ENCODE data around the gene RABL6. TPM values are rescaled to one million over a fixed set of nuclear protein-coding genes. Genes with fewer than 3 reads are reported as not detected.

Gene RABL6
- total and polyA plus RNA-seq, 2 of the 4 experiments (the other 2 are of a cell fraction) = 37.1 to 47.5 TPM

GRCh38 chr9:136815422-136815782, 7.7 kb downstream of the RABL6 start:
- Histone ChIP-seq H3K23ac (ENCODE audit: low read depth, low read length) (no peak overlapping the region), H3K9me3 (ENCODE audit: control insufficient read depth, insufficient read depth, low read length) (no peaks in the 10 kb centered on the region), H4K20me1 (ENCODE audit: insufficient read depth, low read length) (peaks cover 24% of the 10 kb centered on the region), H2BK20ac (ENCODE audit: low read depth, low read length) (no peak overlapping the region), H3K9ac (ENCODE audit: low read depth, low read length) (no peak overlapping the region), H3K18ac (ENCODE audit: low read depth, low read length) (no peak overlapping the region), H3K27ac (ENCODE audit: insufficient read depth, low read length) (no peak overlapping the region), H3K14ac (replicated peaks; ENCODE audit: low read depth, low read length) (no peak overlapping the region), H2BK120ac (ENCODE audit: low read depth, low read length) (no peak overlapping the region), H2AK9ac (replicated peaks; ENCODE audit: low read depth, low read length, poor library complexity) (no peak overlapping the region), H3K4me3 (ENCODE audit: insufficient read depth, low read depth, low read length) (no peak overlapping the region), H4K8ac (ENCODE audit: low read depth in 2 of 2, low read length in 2 of 2) (no peak overlapping the region), H2AFZ (replicated peaks; ENCODE audit: low read length, poor library complexity) (no peak overlapping the region), H3K4me2 (ENCODE audit: low read depth, low read length) (no peak overlapping the region), H2BK5ac (ENCODE audit: low read depth, low read length, poor library complexity, severe bottlenecking) (no peak overlapping the region), H3K27me3 (ENCODE audit: control insufficient read depth, insufficient read depth, low read length) (no peaks in the 10 kb centered on the region), H2BK15ac (ENCODE audit: low read depth, low read length) (no peak overlapping the region), H3K36me3 (ENCODE audit: control insufficient read depth, insufficient read depth, low read length) (peaks cover 14% of the 10 kb centered on the region), H3K4me1 (ENCODE audit: control insufficient read depth, insufficient read depth, low read length) (no peaks in the 10 kb centered on the region), H4K5ac (ENCODE audit: low read depth, low read length) (no peak overlapping the region), H3K4ac (ENCODE audit: low read depth, low read length) (no peak overlapping the region), H3K56ac (ENCODE audit: extremely low read depth, insufficient read depth, low read length) (no peak overlapping the region), H4K91ac (ENCODE audit: insufficient read depth, low read depth, low read length) (no peak overlapping the region), H3K9me1 (ENCODE audit: insufficient read depth, low read length) (peaks cover 8% of the 10 kb centered on the region), H3K79me1 (ENCODE audit: low read depth in 1 of 2, low read length in 2 of 2) (peaks cover 30 to 48% of the 10 kb centered on the region in 2 experiments), H2AK5ac (ENCODE audit: low read depth, low read length) (no peak overlapping the region)
- in situ Hi-C loops (cut with MboI; ENCODE audit: low sequenced_read_pairs) = no loop called here
- dilution Hi-C loops (cut with HindIII; ENCODE audit: low sequenced_read_pairs, unreplicated experiment) = no loop called here
- DNase-seq = no peak
- TF ChIP-seq SMC3 (IDR thresholded peaks at IDR 0.05; ENCODE audit: low read depth, low read length) = no peak
- no peak for TF ChIP-seq BHLHE40 (IDR thresholded peaks at IDR 0.05; ENCODE audit: low read depth, low read length)
- TF ChIP-seq RFX5 (IDR thresholded peaks at IDR 0.05; ENCODE audit: low read depth, low read length) = no peak
- no peak for TF ChIP-seq ELK1 (IDR thresholded peaks at IDR 0.05; ENCODE audit: borderline replicate concordance, low read depth, low read length)
- no peak for TF ChIP-seq NFE2L2 (IDR thresholded peaks at IDR 0.05; ENCODE audit: low read depth, low read length)
- no peak for TF ChIP-seq RAD21 (IDR thresholded peaks at IDR 0.05; ENCODE audit: low read length)
- TF ChIP-seq MAZ (IDR thresholded peaks at IDR 0.05; ENCODE audit: borderline replicate concordance, low read depth, low read length) = no peak
- TF ChIP-seq, protein P1, sequence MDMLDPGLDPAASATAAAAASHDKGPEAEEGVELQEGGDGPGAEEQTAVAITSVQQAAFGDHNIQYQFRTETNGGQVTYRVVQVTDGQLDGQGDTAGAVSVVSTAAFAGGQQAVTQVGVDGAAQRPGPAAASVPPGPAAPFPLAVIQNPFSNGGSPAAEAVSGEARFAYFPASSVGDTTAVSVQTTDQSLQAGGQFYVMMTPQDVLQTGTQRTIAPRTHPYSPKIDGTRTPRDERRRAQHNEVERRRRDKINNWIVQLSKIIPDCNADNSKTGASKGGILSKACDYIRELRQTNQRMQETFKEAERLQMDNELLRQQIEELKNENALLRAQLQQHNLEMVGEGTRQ (IDR thresholded peaks at IDR 0.05; ENCODE audit: low read depth, low read length) = no peak
- TF ChIP-seq FOS (IDR thresholded peaks at IDR 0.05; ENCODE audit: low read depth, low read length) = no peak
- TF ChIP-seq CHD1 (IDR thresholded peaks at IDR 0.05; ENCODE audit: low read depth, low read length) = no peak
- no peak for TF ChIP-seq CEBPB (IDR thresholded peaks at IDR 0.05; ENCODE audit: low read depth, low read length)
- no peak for TF ChIP-seq RCOR1 (IDR thresholded peaks at IDR 0.05; ENCODE audit: insufficient replicate concordance, low read length)
- no peak for TF ChIP-seq POLR2A (IDR thresholded peaks at IDR 0.05; ENCODE audit: low read depth, low read length)
- TF ChIP-seq MAFK (IDR thresholded peaks at IDR 0.05; ENCODE audit: low read depth, low read length) = no peak
- no peak for TF ChIP-seq CTCF (conservative IDR thresholded peaks at IDR 0.05; ENCODE audit: low read depth, low read length)
- TF ChIP-seq MXI1 (IDR thresholded peaks at IDR 0.05; ENCODE audit: borderline replicate concordance, low read depth, low read length) = no peak
- no TSS peak for BruUV-seq (replicated peaks)
- no peak for ATAC-seq (ENCODE audit: low read depth)
- intact Hi-C loops (cut with micrococcal nuclease) = no loop called here
- ChIA-PET CTCF (no interaction called here), POLR2A (ENCODE audit: unreplicated experiment) (no interaction called here)
- 0% methylated on average over 1 of the region's 1 CpG; no CpG with 5 or more reads in 1 of the 2 experiments for WGBS, 2 experiments (ENCODE audit: extremely low coverage in 2 of 2, insufficient read length in 1 of 2)

Data from IMR-90 (cell line).